WI38 (cell line): Measurements from ENCODE around the gene UQCR10.

Source experiments
- H3K4me3 ChIP-seq: 2 replicates; pipeline ENCODE4 v1.5.1; 2011; ENCODE audit warnings: low read depth, mild to moderate bottlenecking, control low read depth, low read length
- TF ChIP-seq, protein P1 (sequence below): IDR thresholded peaks from 2 replicates; pipeline ENCODE4 v1.5.1; 2012; ENCODE audit warnings: low read depth, mild to moderate bottlenecking, control low read depth, low read length

Gene UQCR10

DNA sequence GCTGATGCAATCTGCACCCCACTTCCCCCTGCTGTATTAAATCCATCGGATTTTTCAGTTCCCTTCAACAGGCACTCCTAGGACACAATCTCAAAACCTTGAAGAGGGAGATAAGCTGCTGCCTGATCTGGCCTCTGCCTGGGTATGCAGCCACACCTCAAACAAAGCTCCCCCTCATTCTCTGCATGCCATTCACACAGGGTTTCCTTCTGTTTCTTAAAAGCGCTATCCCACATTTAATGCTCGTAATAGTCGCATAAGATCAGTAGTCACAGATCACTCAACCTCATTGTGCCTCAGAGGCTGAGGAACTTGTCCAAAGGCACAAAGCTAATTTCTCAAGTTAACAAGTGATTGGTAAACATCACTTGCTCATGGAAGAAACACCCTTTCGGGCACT, 34.0 kb downstream of the UQCR10 start:
- no peak overlapping the region for H3K4me3 ChIP-seq
- TF ChIP-seq, protein P1, sequence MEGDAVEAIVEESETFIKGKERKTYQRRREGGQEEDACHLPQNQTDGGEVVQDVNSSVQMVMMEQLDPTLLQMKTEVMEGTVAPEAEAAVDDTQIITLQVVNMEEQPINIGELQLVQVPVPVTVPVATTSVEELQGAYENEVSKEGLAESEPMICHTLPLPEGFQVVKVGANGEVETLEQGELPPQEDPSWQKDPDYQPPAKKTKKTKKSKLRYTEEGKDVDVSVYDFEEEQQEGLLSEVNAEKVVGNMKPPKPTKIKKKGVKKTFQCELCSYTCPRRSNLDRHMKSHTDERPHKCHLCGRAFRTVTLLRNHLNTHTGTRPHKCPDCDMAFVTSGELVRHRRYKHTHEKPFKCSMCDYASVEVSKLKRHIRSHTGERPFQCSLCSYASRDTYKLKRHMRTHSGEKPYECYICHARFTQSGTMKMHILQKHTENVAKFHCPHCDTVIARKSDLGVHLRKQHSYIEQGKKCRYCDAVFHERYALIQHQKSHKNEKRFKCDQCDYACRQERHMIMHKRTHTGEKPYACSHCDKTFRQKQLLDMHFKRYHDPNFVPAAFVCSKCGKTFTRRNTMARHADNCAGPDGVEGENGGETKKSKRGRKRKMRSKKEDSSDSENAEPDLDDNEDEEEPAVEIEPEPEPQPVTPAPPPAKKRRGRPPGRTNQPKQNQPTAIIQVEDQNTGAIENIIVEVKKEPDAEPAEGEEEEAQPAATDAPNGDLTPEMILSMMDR = no peak

DNA sequence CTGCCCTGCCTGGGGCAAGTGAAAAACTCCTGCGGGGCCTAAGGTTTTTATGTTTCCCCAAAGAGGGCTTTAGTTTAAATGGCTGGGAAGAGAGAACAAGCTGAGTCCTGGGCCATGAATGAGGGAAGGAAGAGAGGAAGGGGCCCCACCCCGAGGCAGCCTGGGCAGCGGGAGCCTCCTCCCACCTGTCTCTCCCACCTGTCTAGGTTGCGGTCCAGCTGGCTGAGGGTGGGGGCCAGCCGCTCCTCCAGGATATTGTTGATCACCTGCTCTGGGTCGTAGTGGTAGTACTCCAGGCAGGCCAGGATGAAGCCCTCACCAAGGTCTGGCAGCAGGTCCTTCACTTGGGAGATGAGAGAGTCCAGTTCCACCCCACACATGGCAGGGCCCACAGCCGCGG, 34.6 kb downstream of the UQCR10 start:
- no peak overlapping the region for H3K4me3 ChIP-seq
- TF ChIP-seq, protein P1 = no peak

DNA sequence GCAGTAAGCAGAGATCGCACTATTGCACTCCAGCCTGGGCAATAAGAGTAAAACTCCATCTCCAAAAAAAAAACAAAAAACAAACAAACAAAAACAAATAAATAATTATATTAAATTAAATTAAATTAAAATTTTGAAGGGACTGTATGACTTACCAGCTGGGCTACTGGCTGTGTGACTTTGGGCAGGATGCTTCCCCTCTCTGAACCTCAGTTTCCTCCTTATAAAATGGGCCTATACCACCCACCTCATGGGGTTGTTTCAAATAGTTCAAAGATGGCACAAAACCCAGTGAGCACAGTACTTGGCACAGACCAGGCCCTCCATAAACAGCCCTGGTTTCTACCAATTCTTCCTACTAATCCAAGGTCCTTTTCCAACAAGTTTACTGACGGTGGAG, 36.0 kb downstream of the UQCR10 start:
- no peak overlapping the region for H3K4me3 ChIP-seq
- TF ChIP-seq, protein P1 = no peak

DNA sequence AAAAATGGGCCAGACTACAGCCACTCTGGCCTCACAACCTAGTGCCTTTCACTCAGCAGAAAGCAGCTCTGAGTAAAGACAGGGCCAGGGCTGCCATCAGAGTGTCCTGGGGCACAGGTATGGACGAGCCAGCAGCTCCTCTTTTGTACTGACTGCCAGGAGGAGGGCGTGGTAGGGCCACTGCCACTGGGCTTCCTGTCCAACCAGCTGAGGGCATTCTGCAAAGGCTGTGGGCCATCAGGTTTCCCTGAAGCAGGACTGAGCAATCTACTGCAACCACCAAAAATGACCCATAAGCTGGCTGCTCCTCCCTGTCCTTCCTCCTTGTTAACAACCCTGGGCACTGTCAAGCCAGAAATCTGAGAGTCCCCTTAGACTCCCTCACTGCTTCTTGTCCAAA, 37.8 kb downstream of the UQCR10 start:
- TF ChIP-seq, protein P1 = no peak
- no peak overlapping the region for H3K4me3 ChIP-seq

DNA sequence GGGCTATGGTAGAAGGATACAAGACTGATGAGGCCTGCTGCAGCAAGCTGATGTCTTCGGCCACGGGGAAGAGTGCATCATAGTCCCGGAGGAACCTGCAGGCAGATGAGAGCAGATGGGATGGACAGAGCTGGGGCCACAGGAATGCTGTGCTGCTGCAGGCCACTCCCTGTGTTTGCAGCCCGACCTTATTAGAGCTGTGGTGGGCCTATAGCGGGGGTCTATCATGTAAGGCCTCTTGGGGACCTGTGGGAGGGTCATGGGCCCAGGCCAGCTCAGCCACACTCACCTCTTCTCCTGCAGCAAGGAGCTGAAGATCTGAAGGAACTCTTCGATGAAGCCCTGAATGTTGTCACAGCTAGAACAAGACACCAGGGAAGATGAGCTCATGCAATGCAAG, 39.0 kb downstream of the UQCR10 start:
- TF ChIP-seq, protein P1 = no peak
- H3K4me3 ChIP-seq = no peak overlapping the region

DNA sequence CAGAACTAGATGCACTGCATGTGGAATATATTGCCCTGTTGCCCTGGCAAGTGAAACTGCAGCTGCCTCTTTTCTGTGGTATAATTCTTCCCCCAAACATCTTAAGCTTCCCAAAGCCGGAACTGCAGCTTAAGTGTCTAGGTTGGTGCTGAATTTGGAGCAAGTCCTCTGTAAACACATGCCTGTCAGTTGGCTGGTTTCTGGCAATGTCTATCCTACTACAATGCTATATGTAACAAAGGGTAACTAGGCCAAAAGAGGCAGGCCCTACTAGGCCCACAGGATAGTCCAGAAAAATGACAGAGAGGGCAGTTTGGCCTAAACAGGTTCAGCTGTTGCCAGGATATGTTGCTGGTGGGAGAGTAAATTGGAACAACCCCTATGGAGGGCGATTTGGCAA, 43.0 kb downstream of the UQCR10 start:
- TF ChIP-seq, protein P1 = no peak

DNA sequence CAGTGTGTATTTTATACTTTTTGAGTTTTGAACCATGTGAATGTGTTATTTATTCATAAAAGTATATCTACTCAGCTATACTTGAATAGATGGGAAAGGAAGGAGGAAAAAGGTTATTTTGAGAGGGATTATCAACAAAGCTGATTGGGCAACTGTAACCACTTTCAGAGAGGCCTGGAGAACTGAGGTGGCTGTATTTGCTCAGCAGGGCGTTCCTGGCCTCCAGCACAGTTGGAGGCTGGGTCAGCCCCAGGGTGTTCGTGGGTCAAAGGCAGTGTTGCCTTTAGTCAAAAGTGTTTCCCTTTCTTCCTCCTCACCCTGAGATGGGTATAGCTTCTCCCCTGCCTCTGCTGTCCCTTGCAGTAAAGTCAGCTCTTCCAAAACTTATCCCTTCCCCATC, 44.2 kb downstream of the UQCR10 start:
- H3K4me3 ChIP-seq = no peak overlapping the region
- TF ChIP-seq, protein P1 = no peak

More for the DNA sequence above, 43.0 kb downstream of the UQCR10 start:
- H3K4me3 ChIP-seq = no peak overlapping the region
